ENCODE data around the gene CARD14. TPM values are rescaled to one million over a fixed set of nuclear protein-coding genes. Genes with fewer than 3 reads are reported as not detected.

Gene CARD14
- total and polyA plus RNA-seq, 2 of the 13 experiments (the other 11 are each of a cell fraction or from before 2014, with no cell fraction given) = 0.11 TPM; not detected in 1

DNA sequence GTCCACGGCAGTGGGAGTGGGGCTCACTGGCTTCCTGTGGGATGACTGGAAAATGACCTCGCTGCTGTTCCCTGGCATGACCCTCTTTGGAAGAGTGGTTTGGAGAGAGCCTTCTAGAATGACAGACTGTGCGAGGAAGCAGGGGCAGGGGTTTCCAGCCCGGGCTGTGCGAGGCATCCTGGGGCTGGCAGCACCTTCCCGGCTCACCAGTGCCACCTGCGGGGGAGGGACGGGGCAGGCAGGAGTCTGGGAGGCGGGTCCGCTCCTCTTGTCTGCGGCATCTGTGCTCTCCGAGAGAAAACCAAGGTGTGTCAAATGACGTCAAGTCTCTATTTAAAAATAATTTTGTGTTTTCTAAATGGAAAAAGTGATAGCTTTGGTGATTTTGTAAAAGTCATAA lies 83.0 kb downstream of the CARD14 start (continued):
- TF ChIP-seq GATA4 (IDR thresholded peaks at IDR 0.05; ENCODE audit: borderline replicate concordance, low read depth) (no peak), ZSCAN31 (CRISPR knock-in tag; IDR thresholded peaks at IDR 0.05; ENCODE audit: low read depth) (no peak), HNRNPL (IDR thresholded peaks at IDR 0.05; ENCODE audit: low read depth, low read length) (0 out of 2 replicates have a peak, but pooled peaks have one; percentile 45), YY1 (IDR thresholded peaks at IDR 0.05; ENCODE audit: insufficient read depth, insufficient replicate concordance, low read depth, low read length) (no peak), ZNF296 (CRISPR knock-in tag; conservative IDR thresholded peaks at IDR 0.05) (no peak), XRCC5 (optimal IDR thresholded peaks at IDR 0.05; ENCODE audit: low read length) (no peak), ARNTL (CRISPR knock-in tag; IDR thresholded peaks at IDR 0.05) (no peak), ZFP36L1 (CRISPR knock-in tag; IDR thresholded peaks at IDR 0.05) (no peak), MEIS2 (CRISPR knock-in tag; IDR thresholded peaks at IDR 0.05) (no peak), HIVEP1 (CRISPR knock-in tag; IDR thresholded peaks at IDR 0.05) (no peak), ZNF383 (CRISPR knock-in tag; IDR thresholded peaks at IDR 0.05; ENCODE audit: borderline replicate concordance) (no peak), ZSCAN29 (CRISPR knock-in tag; conservative IDR thresholded peaks at IDR 0.05) (no peak), ZNF766 (CRISPR knock-in tag; IDR thresholded peaks at IDR 0.05; ENCODE audit: borderline replicate concordance) (no peak), SSRP1 (CRISPR knock-in tag; IDR thresholded peaks at IDR 0.05) (no peak)
- TF ChIP-seq, protein P1, sequence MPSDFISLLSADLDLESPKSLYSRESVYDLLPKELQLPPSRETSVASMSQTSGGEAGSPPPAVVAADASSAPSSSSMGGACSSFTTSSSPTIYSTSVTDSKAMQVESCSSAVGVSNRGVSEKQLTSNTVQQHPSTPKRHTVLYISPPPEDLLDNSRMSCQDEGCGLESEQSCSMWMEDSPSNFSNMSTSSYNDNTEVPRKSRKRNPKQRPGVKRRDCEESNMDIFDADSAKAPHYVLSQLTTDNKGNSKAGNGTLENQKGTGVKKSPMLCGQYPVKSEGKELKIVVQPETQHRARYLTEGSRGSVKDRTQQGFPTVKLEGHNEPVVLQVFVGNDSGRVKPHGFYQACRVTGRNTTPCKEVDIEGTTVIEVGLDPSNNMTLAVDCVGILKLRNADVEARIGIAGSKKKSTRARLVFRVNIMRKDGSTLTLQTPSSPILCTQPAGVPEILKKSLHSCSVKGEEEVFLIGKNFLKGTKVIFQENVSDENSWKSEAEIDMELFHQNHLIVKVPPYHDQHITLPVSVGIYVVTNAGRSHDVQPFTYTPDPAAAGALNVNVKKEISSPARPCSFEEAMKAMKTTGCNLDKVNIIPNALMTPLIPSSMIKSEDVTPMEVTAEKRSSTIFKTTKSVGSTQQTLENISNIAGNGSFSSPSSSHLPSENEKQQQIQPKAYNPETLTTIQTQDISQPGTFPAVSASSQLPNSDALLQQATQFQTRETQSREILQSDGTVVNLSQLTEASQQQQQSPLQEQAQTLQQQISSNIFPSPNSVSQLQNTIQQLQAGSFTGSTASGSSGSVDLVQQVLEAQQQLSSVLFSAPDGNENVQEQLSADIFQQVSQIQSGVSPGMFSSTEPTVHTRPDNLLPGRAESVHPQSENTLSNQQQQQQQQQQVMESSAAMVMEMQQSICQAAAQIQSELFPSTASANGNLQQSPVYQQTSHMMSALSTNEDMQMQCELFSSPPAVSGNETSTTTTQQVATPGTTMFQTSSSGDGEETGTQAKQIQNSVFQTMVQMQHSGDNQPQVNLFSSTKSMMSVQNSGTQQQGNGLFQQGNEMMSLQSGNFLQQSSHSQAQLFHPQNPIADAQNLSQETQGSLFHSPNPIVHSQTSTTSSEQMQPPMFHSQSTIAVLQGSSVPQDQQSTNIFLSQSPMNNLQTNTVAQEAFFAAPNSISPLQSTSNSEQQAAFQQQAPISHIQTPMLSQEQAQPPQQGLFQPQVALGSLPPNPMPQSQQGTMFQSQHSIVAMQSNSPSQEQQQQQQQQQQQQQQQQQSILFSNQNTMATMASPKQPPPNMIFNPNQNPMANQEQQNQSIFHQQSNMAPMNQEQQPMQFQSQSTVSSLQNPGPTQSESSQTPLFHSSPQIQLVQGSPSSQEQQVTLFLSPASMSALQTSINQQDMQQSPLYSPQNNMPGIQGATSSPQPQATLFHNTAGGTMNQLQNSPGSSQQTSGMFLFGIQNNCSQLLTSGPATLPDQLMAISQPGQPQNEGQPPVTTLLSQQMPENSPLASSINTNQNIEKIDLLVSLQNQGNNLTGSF (CRISPR knock-in tag; IDR thresholded peaks at IDR 0.05) = no peak
- TF ChIP-seq, protein P2, sequence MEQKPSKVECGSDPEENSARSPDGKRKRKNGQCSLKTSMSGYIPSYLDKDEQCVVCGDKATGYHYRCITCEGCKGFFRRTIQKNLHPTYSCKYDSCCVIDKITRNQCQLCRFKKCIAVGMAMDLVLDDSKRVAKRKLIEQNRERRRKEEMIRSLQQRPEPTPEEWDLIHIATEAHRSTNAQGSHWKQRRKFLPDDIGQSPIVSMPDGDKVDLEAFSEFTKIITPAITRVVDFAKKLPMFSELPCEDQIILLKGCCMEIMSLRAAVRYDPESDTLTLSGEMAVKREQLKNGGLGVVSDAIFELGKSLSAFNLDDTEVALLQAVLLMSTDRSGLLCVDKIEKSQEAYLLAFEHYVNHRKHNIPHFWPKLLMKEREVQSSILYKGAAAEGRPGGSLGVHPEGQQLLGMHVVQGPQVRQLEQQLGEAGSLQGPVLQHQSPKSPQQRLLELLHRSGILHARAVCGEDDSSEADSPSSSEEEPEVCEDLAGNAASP (CRISPR knock-in tag; IDR thresholded peaks at IDR 0.05; ENCODE audit: borderline replicate concordance) = no peak
- TF ChIP-seq, protein P3, sequence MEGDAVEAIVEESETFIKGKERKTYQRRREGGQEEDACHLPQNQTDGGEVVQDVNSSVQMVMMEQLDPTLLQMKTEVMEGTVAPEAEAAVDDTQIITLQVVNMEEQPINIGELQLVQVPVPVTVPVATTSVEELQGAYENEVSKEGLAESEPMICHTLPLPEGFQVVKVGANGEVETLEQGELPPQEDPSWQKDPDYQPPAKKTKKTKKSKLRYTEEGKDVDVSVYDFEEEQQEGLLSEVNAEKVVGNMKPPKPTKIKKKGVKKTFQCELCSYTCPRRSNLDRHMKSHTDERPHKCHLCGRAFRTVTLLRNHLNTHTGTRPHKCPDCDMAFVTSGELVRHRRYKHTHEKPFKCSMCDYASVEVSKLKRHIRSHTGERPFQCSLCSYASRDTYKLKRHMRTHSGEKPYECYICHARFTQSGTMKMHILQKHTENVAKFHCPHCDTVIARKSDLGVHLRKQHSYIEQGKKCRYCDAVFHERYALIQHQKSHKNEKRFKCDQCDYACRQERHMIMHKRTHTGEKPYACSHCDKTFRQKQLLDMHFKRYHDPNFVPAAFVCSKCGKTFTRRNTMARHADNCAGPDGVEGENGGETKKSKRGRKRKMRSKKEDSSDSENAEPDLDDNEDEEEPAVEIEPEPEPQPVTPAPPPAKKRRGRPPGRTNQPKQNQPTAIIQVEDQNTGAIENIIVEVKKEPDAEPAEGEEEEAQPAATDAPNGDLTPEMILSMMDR (CRISPR knock-in tag; IDR thresholded peaks at IDR 0.05) = peak; percentile 67
- TF ChIP-seq, protein P4, sequence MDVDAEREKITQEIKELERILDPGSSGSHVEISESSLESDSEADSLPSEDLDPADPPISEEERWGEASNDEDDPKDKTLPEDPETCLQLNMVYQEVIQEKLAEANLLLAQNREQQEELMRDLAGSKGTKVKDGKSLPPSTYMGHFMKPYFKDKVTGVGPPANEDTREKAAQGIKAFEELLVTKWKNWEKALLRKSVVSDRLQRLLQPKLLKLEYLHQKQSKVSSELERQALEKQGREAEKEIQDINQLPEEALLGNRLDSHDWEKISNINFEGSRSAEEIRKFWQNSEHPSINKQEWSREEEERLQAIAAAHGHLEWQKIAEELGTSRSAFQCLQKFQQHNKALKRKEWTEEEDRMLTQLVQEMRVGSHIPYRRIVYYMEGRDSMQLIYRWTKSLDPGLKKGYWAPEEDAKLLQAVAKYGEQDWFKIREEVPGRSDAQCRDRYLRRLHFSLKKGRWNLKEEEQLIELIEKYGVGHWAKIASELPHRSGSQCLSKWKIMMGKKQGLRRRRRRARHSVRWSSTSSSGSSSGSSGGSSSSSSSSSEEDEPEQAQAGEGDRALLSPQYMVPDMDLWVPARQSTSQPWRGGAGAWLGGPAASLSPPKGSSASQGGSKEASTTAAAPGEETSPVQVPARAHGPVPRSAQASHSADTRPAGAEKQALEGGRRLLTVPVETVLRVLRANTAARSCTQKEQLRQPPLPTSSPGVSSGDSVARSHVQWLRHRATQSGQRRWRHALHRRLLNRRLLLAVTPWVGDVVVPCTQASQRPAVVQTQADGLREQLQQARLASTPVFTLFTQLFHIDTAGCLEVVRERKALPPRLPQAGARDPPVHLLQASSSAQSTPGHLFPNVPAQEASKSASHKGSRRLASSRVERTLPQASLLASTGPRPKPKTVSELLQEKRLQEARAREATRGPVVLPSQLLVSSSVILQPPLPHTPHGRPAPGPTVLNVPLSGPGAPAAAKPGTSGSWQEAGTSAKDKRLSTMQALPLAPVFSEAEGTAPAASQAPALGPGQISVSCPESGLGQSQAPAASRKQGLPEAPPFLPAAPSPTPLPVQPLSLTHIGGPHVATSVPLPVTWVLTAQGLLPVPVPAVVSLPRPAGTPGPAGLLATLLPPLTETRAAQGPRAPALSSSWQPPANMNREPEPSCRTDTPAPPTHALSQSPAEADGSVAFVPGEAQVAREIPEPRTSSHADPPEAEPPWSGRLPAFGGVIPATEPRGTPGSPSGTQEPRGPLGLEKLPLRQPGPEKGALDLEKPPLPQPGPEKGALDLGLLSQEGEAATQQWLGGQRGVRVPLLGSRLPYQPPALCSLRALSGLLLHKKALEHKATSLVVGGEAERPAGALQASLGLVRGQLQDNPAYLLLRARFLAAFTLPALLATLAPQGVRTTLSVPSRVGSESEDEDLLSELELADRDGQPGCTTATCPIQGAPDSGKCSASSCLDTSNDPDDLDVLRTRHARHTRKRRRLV (CRISPR knock-in tag; IDR thresholded peaks at IDR 0.05) = no peak
